HepG2 (cell line): ENCODE measurements around the gene CLASP1. TPM values are rescaled to one million over a fixed set of nuclear protein-coding genes. Genes with fewer than 3 reads are reported as not detected.
"Not testable (repeated sequence)": the region's sequence is repeated elsewhere in the genome, so short reads cannot be mapped to it uniquely, and the experiment has no call there.

Experiments
- ATAC-seq: fragments of 200-7000 bp; cut with Tn5 transposase; 3 replicates; pipeline ENCODE4 v1.9.1; 2020; ENCODE audit warnings: mild to moderate bottlenecking, moderate library complexity
- BruUV-seq: library from RNA; stranded (reverse); fragments of 400-500 nt; replicated peaks from 2 replicates; lab custom pipeline; 2021; lab: Mats Ljungman, UMichigan
- CTCF ChIA-PET: fragments of 300-600 bp; formaldehyde crosslinking; extraction: SDS; loops from one replicate; lab custom pipeline; 2021; ENCODE audit warnings: low total read pairs, inconsistent platforms, low intra/inter-chr PET ratio; lab: Yijun Ruan, JAX
- POLR2A ChIA-PET: fragments of 350-600 bp; sonication (Branson Sonifier 250); formaldehyde crosslinking; loops from one replicate; lab custom pipeline; 2020; ENCODE audit warnings: antibody characterized with exemption, inconsistent platforms; lab: Yijun Ruan, JAX
- DNase-seq: peaks from one replicate; pipeline ENCODE4 v3.0.0-alpha.2; 2015; ENCODE audit warnings: low spot score
- FAIRE-seq: peaks from 3 replicates; lab custom pipeline; 2011; peaks lifted over from hg19 to GRCh38; lab: Jason Lieb, UNC
- H2AFZ ChIP-seq: one replicate; pipeline ENCODE4 v1.6.1; 2011; ENCODE audit warnings: low read length, inconsistent platforms
- H3K27ac ChIP-seq: fragments of 300-600 bp; 3 replicates; pipeline ENCODE4 v1.8.0; 2011; ENCODE audit warnings: mixed run types, mild to moderate bottlenecking, mixed read lengths, low read length, inconsistent platforms; ENCODE audit not compliant: insufficient read depth; ENCODE audit errors: extremely low read length
- H3K27me3 ChIP-seq, 2 experiments: fragments of 200-600 bp in 1 of 2; 2 replicates in 1 of 2; 3 replicates in 1 of 2; pipeline versions ENCODE4 v1.6.0 to v1.8.0; 2011; ENCODE audit warnings: low read length in 2 of 2, mild to moderate bottlenecking in 2 of 2, moderate library complexity in 2 of 2, inconsistent platforms in 1 of 2; ENCODE audit not compliant: insufficient read depth in 2 of 2, control insufficient read depth in 1 of 2
- H3K36me3 ChIP-seq, 2 experiments: fragments of 200-600 bp in 1 of 2; replicated peaks in 1 of 2; 2 replicates in 1 of 2; 3 replicates in 1 of 2; pipeline versions ENCODE4 v1.5.1 to v1.8.0; 2011; ENCODE audit warnings: low read length in 2 of 2, inconsistent platforms in 1 of 2; ENCODE audit not compliant: insufficient read depth in 2 of 2, control insufficient read depth in 1 of 2
- H3K4me1 ChIP-seq: 2 replicates; pipeline ENCODE4 v1.5.1; 2012; ENCODE audit warnings: low read length, inconsistent platforms; ENCODE audit not compliant: insufficient read depth
- H3K4me2 ChIP-seq: 2 replicates; pipeline ENCODE4 v1.6.0; 2011; ENCODE audit warnings: low read depth, low read length, inconsistent platforms
- H3K4me3 ChIP-seq, 3 experiments: fragments of 200-600 bp in 1 of 3; sonication (generic), shearing (Covaris generic) in 1 of 3; replicated peaks in 1 of 3; 2 replicates each; pipeline ENCODE4 v1.5.1; 2011 to 2016; ENCODE audit warnings: low read length in 3 of 3, inconsistent platforms in 2 of 3, low read depth in 2 of 3, mild to moderate bottlenecking in 2 of 3, control low read depth in 1 of 3, mixed read lengths in 1 of 3; ENCODE audit not compliant: insufficient read depth in 1 of 3
- H3K79me2 ChIP-seq: one replicate; pipeline ENCODE4 v1.6.1; 2011; ENCODE audit warnings: low read length, inconsistent platforms; ENCODE audit not compliant: insufficient read depth
- H3K9ac ChIP-seq: 2 replicates; pipeline ENCODE4 v1.6.0; 2011; ENCODE audit warnings: mild to moderate bottlenecking, low read depth, low read length, inconsistent platforms; ENCODE audit not compliant: insufficient read depth
- H3K9me3 ChIP-seq: 2 replicates; pipeline ENCODE4 v1.5.1; 2012; ENCODE audit warnings: mild to moderate bottlenecking, low read length
- H4K20me1 ChIP-seq: 2 replicates; pipeline ENCODE4 v1.6.0; 2011; ENCODE audit warnings: inconsistent platforms, mild to moderate bottlenecking, low read length, moderate library complexity; ENCODE audit not compliant: insufficient read depth
- E2F1 ChIP-seq: sonication (generic); formaldehyde crosslinking; IDR thresholded peaks from 2 replicates; pipeline ENCODE4 v1.5.0; 2020; ENCODE audit warnings: missing genetic modification reagents
- FUBP1 ChIP-seq: sonication (generic); formaldehyde crosslinking; IDR thresholded peaks from 2 replicates; pipeline ENCODE4 v1.5.1; 2020; ENCODE audit warnings: missing genetic modification reagents, mild to moderate bottlenecking, borderline replicate concordance
- RCOR2 ChIP-seq: IDR thresholded peaks from 2 replicates; pipeline ENCODE4 v1.6.1; 2016; ENCODE audit warnings: missing biosample characterization, missing genetic modification reagents
- THRA ChIP-seq: sonication (generic); formaldehyde crosslinking; IDR thresholded peaks from 2 replicates; pipeline ENCODE4 v1.4.0; 2020; ENCODE audit warnings: missing genetic modification reagents, borderline replicate concordance
- USF2 ChIP-seq, 2 experiments: sonication (generic) in 1 of 2; formaldehyde crosslinking in 1 of 2; IDR thresholded peaks; 2 replicates each; pipeline versions ENCODE4 v1.5.1 to v1.6.1; 2011 to 2020; ENCODE audit warnings: borderline replicate concordance in 1 of 2, low read depth in 1 of 2, low read length in 1 of 2, mild to moderate bottlenecking in 1 of 2, missing genetic modification reagents in 1 of 2, moderate library complexity in 1 of 2
- ZNF275 ChIP-seq: sonication (generic); formaldehyde crosslinking; IDR thresholded peaks from 2 replicates; pipeline ENCODE4 v1.8.0; 2022; ENCODE audit warnings: missing genetic modification reagents, mild to moderate bottlenecking, inconsistent platforms, borderline replicate concordance
- WGBS: methylation state at CpG from one replicate; pipeline ENCODE4 v1.1.6; 2017; ENCODE audit warnings: low lambda C conversion rate; 5-methylcytosine and 5-hydroxymethylcytosine counted together
- in situ Hi-C: cut with HindIII; loops from 2 replicates; pipeline ENCODE4 v1.10.0; 2017; ENCODE audit warnings: low pct_unique_long_range_greater_than_20kb; ENCODE audit not compliant: extremely low pct_ligation_motif_present
- intact Hi-C: fragments of 100-400 bp; cut with micrococcal nuclease; formaldehyde crosslinking; loops from one replicate; pipeline ENCODE4 v1.10.0; 2022; ENCODE audit not compliant: unreplicated experiment
- polyA plus RNA-seq, 8 experiments: library from polyadenylated mRNA; depleted of rRNA in 3 of 8; stranded (reverse) in 7 of 8; unstranded in 1 of 8; fragments of >200 nt; fragmentation: Illumina TruSeq in 4 of 8; extraction: Trizol in 4 of 8; gene quantifications; 2 replicates each; pipeline versions ENCODE4 v1.2.1 to v1.2.3, GENCODE V29; 2011 to 2016; ENCODE audit warnings: low read depth in 4 of 8, missing spikeins in 1 of 8, mixed read lengths in 1 of 8; ENCODE audit not compliant: insufficient read depth in 1 of 8
- total RNA-seq, 5 experiments: library from RNA; depleted of rRNA; stranded (reverse); fragments of >200 nt; fragmentation: Illumina TruSeq; extraction: Trizol; gene quantifications; 2 replicates each; pipeline ENCODE4 v1.2.3, GENCODE V29; 2016; ENCODE audit warnings: low read depth in 1 of 5

CLASP1 gene
- total and polyA plus RNA-seq, 2 of the 13 experiments (the other 11 are each of a cell fraction or from before 2014, with no cell fraction given), result 11.7 to 47.9 TPM

- no peak overlapping the region for H3K4me3 ChIP-seq
- H3K9me3 ChIP-seq, result no peaks in the 10 kb centered on the region
- H3K4me1 ChIP-seq, result no peaks in the 10 kb centered on the region
- ChIA-PET CTCF (no interaction called here), POLR2A (no interaction called here)
- TF ChIP-seq FUBP1 (CRISPR knock-in tag) (no peak), E2F1 (CRISPR knock-in tag) (no peak), ZNF275 (CRISPR knock-in tag) (no peak), RCOR2 (CRISPR knock-in tag) (no peak), USF2 (IDR thresholded peaks at IDR 0.05; ENCODE audit: low read depth, low read length) (no peak), USF2 (CRISPR knock-in tag; IDR thresholded peaks at IDR 0.05; ENCODE audit: borderline replicate concordance) (no peak), THRA (CRISPR knock-in tag) (no peak)
- intact Hi-C loops, result no loop called here
- peak; percentile 51; the same call in 2 of the 3 replicates for ATAC-seq
- H2AFZ ChIP-seq, result no peak overlapping the region
- 97% methylated on average over 7 of the region's 7 CpGs for WGBS
- no peak for FAIRE-seq
- no peak for DNase-seq
- no TSS peak for BruUV-seq
- H3K27me3 ChIP-seq, result no peaks in the 10 kb centered on the region
- H3K4me2 ChIP-seq, result no peak overlapping the region
- in situ Hi-C loops, result no loop called here
- no peak overlapping the region for H3K27ac ChIP-seq
- peaks cover 44% of the 10 kb centered on the region for H3K79me2 ChIP-seq
- no peak overlapping the region for H3K9ac ChIP-seq
- H4K20me1 ChIP-seq, result no peaks in the 10 kb centered on the region; the same call in 1 of the 2 replicates
- no peaks in the 10 kb centered on the region for H3K36me3 ChIP-seq
Observed at GRCh38 chr2:121555008-121555407, 94.3 kb downstream of the CLASP1 start.

- H3K4me2 ChIP-seq, BruUV-seq, H3K36me3 ChIP-seq, CTCF ChIA-PET, H3K9me3 ChIP-seq, H3K9ac ChIP-seq, FAIRE-seq, H2AFZ ChIP-seq, H3K4me1 ChIP-seq, ATAC-seq, H3K27me3 ChIP-seq, intact Hi-C loops, H3K4me3 ChIP-seq, H3K27ac ChIP-seq, H4K20me1 ChIP-seq, in situ Hi-C loops, DNase-seq: not testable (repeated sequence)
- H3K79me2 ChIP-seq, result peaks cover 52% of the 10 kb centered on the region
- POLR2A ChIA-PET, result interaction anchor here (1.1 kb wide), 1 partner anchor 16 kb away, joined by 3 read pairs; no protein-coding TSS in a partner anchor
- WGBS, result 92% methylated on average over 2 of the region's 2 CpGs
Observed at GRCh38 chr2:121552477-121553180, 96.6 kb downstream of the CLASP1 start.
